ENCODE measurements around the gene REEP3. TPM values are rescaled to one million over a fixed set of nuclear protein-coding genes. Genes with fewer than 3 reads are reported as not detected.

The REEP3 gene, protein sequence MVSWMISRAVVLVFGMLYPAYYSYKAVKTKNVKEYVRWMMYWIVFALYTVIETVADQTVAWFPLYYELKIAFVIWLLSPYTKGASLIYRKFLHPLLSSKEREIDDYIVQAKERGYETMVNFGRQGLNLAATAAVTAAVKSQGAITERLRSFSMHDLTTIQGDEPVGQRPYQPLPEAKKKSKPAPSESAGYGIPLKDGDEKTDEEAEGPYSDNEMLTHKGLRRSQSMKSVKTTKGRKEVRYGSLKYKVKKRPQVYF
- 31.5 and 32.6 TPM in 2 replicates for total RNA-seq (2021; fragmentation: NEBNext Ultra II Directional; extraction: Animal tissue kit (Norgen Biotek cat#: 25700))
- polyA plus RNA-seq (2011; rRNA removed) = 5.1 and 5.8 TPM in 2 replicates
- 10.8 TPM for polyA plus RNA-seq (2011; cell fraction: cytosol; rRNA removed)
- 3.6 TPM for polyA plus RNA-seq (2011; cell fraction: nucleus; rRNA removed)
- polyA plus RNA-seq (2012, experiment 1 of 2) = 6.3 to 15.1 TPM (median 9.5 TPM) in 4 replicates
- 3.4 TPM for polyA plus RNA-seq (2012, experiment 2 of 2)
- polyA plus RNA-seq (2013, experiment 1 of 2) = 21.2 TPM
- polyA plus RNA-seq (2013, experiment 2 of 2) = 26.0 TPM
- 4.4 and 6.1 TPM in 2 replicates for polyA minus RNA-seq (2011; rRNA and poly(A)+ RNA removed)
- polyA minus RNA-seq (2011; cell fraction: cytosol; rRNA and poly(A)+ RNA removed) = 8.2 TPM
- polyA minus RNA-seq (2011; cell fraction: nucleus; rRNA and poly(A)+ RNA removed) = 6.1 TPM
- long read RNA-seq, experiment 1, full-length matches to known transcripts = 9 of 30 reads
- long read RNA-seq, experiment 1, partial matches to known transcripts = 6 of 30 reads
- long read RNA-seq, experiment 1, other reads (novel, unspliced or antisense) = 15 of 30 reads
- long read RNA-seq, experiment 2, full-length matches to known transcripts = 1 of 2 reads
- long read RNA-seq, experiment 2, partial matches to known transcripts = 0 of 2 reads
- long read RNA-seq, experiment 2, other reads (novel, unspliced or antisense) = 1 of 2 reads

DNA sequence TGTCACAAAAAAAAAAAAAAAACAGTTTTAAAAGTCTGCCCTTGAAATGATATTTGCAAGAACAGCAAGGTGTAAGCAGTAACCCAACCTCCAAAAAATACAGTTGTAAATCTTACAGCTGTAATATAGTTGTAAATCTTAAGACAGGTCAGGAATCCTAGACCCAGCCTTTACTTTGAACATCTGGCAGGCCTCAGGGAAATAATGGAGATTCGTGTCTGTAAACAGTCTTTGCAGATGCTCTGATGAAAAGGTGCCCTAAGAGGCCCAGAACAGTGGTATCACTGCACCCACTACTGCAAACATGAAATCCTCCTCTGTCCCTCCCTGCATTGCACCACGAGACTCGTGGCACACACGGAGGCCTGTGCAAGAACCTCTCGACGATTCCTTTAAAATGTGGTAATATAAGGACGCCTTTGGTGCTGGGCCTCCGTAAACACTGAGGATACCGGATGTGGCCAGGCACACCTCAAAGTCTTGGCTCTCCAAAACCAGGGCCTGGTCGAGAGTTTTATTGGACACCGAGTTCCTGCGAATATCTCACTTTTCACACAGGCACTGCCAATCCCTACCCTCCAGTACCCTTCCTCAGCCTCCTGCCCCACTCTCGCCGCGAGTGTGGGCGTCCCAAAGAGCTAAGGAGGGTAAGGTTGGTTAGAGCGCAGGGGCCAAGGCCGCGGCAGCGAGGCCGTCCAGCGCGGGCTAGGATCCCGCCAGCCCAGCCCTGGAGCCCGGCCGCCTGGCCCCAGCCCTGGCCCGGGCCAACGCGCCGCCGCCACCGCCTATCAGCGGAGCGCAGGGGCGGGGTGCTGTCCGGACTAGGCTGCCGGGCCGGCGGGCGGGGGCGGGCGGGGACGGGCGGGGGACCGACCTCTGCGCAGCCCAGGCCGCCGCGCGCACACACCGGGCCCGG lies at the start of gene REEP3:
Gene REEP3, plus strand, starts transcription at position 902 of the 916 bp plus-strand sequence. CDS start 145 bp downstream, outside the sequence.
- CTCF ChIA-PET (ENCODE audit: partially characterized antibody) = interaction anchor here (0.6 to 4.8 kb wide), 5 partner anchors 15 to 199 kb away, joined by 3 to 26 read pairs (median 9); partner anchors contain the start of gene JMJD1C
- Histone ChIP-seq H3K4me1 (replicated peaks in 1 of 4; ENCODE audit: control insufficient read depth in 3 of 4, insufficient read depth in 4 of 4, low read length in 3 of 4) (peaks cover 2 to 14% (median 11%) of the 10 kb centered on the region in 4 experiments; a peak in 5 of 7 replicates), H3K4me3 (ENCODE audit: extremely low read depth in 1 of 4, insufficient read depth in 2 of 4, low read depth in 3 of 4, low read length in 4 of 4) (peak within 1 kb of the TSS; percentile 73 to 86 (median 82)), H3K23me2 (ENCODE audit: low read depth, low read length) (peaks cover 4% of the 10 kb centered on the region; the same call in 1 of the 2 replicates), H3K14ac (ENCODE audit: insufficient read length) (no peak within 1 kb of the TSS), H3K27me3 (replicated peaks in 1 of 4; ENCODE audit: control insufficient read depth in 3 of 4, extremely low read depth in 1 of 4, insufficient read depth in 3 of 4, low read length in 3 of 4) (no peaks in the 10 kb centered on the region), H2AFZ (ENCODE audit: low read length) (peak within 1 kb of the TSS; percentile 91), H3K36me3 (ENCODE audit: control insufficient read depth in 2 of 4, insufficient read depth in 4 of 4, low read length in 3 of 4) (no peaks in the 10 kb centered on the region), H2BK20ac (ENCODE audit: low read length) (no peak within 1 kb of the TSS), H3K23ac (ENCODE audit: insufficient read length) (no peak within 1 kb of the TSS), H3K79me2 (ENCODE audit: control insufficient read depth in 1 of 2, insufficient read depth in 2 of 2, low read length in 2 of 2) (peaks cover 13 to 87% of the 10 kb centered on the region in 2 experiments), H4K5ac (ENCODE audit: insufficient read length, low read depth, low read length) (peak within 1 kb of the TSS; percentile 99), H3K79me1 (ENCODE audit: low read depth, low read length) (no peaks in the 10 kb centered on the region), H3K4ac (replicated peaks; ENCODE audit: insufficient read length, low read depth, low read length) (no peak within 1 kb of the TSS), H4K20me1 (replicated peaks in 1 of 2; ENCODE audit: control insufficient read depth in 1 of 2, insufficient read depth in 2 of 2, low read length in 2 of 2) (peaks cover 2 to 10% of the 10 kb centered on the region in 2 experiments), H2BK12ac (ENCODE audit: low read depth, low read length) (peak within 1 kb of the TSS; percentile 65; the same call in 1 of the 2 replicates), H2AK5ac (ENCODE audit: low read depth, low read length) (no peak within 1 kb of the TSS), H3K18ac (ENCODE audit: extremely low read depth, low read length) (peak within 1 kb of the TSS; percentile 97), H3K9me3 (ENCODE audit: insufficient read depth in 2 of 2, low read depth in 1 of 2, low read length in 1 of 2) (no peaks in the 10 kb centered on the region), H2BK15ac (ENCODE audit: low read length) (no peak within 1 kb of the TSS; the same call in 1 of the 2 replicates), H3K27ac (ENCODE audit: low read depth, low read length) (peak within 1 kb of the TSS; percentile 94), H3K9ac (replicated peaks in 1 of 4; ENCODE audit: extremely low read depth in 1 of 4, low read depth in 3 of 4, low read length in 3 of 4) (peak within 1 kb of the TSS; percentile 89 to 95 (median 94)), H3K4me2 (ENCODE audit: insufficient read depth in 1 of 2, low read depth in 2 of 2, low read length in 2 of 2) (peak within 1 kb of the TSS; percentile 79 to 81), H3K56ac (replicated peaks; ENCODE audit: insufficient read length, low read depth, low read length) (peak within 1 kb of the TSS; percentile 94), H2BK120ac (replicated peaks; ENCODE audit: low read depth, low read length) (peak within 1 kb of the TSS; percentile 86), H2BK5ac (ENCODE audit: low read depth, low read length) (peak within 1 kb of the TSS; percentile 97), H4K8ac (ENCODE audit: extremely low read depth, insufficient read depth, low read length) (peak within 1 kb of the TSS; percentile 100), H4K91ac (replicated peaks; ENCODE audit: insufficient read length, low read length) (peak within 1 kb of the TSS; percentile 85)
- DNase-seq (ENCODE audit: low read depth in 1 of 2, low spot score in 2 of 2) (peak in 1 of 2 experiments; percentile 74), FAIRE-seq (no peak)
- 8% methylated on average over 32 of the region's 52 CpGs; no CpG with 5 or more reads in 1 of the 2 experiments for WGBS, 2 experiments (ENCODE audit: extremely low coverage in 1 of 2, insufficient coverage in 1 of 2, insufficient read length in 1 of 2, insufficient replicate concordance in 2 of 2, low coverage in 1 of 2, low lambda C conversion rate in 2 of 2, missing lambda C conversion rate in 1 of 2)
- POLR2A ChIA-PET (ENCODE audit: partially characterized antibody) = interaction anchor here (0.5 to 3.2 kb wide), 15 partner anchors 9 to 1957 kb away, joined by 3 to 26 read pairs (median 5); partner anchors contain the start of gene JMJD1C
- TF ChIP-seq TAF1 (IDR thresholded peaks at IDR 0.05; ENCODE audit: low read depth, low read length) (peak; percentile 69), SUZ12 (IDR thresholded peaks at IDR 0.05; ENCODE audit: low read length) (no peak), ASH2L (IDR thresholded peaks at IDR 0.05; ENCODE audit: low read length) (peak; percentile 81), ATF2 (IDR thresholded peaks at IDR 0.05; ENCODE audit: low read length) (no peak), TEAD4 (IDR thresholded peaks at IDR 0.05; ENCODE audit: low read depth, low read length) (no peak)

Data from H1 (cell line).